WTC11 (cell line): ENCODE results near the gene NTNG2. TPM values are rescaled to one million over a fixed set of nuclear protein-coding genes. Genes with fewer than 3 reads are reported as not detected.

Experiments
- ATAC-seq: fragments of 200-7000 bp; cut with Tn5 transposase; 2 replicates; pipeline ENCODE4 v1.10.0; 2021; ENCODE audit warnings: mild to moderate bottlenecking, moderate library complexity
- CTCF ChIA-PET: fragments of 300-600 bp; sonication (Branson Sonifier 250); formaldehyde crosslinking; loops from one replicate; lab custom pipeline; 2021; ENCODE audit warnings: antibody characterized with exemption; lab: Charles Lee
- POLR2A ChIA-PET: fragments of 350-600 bp; sonication (Branson Sonifier 250); formaldehyde crosslinking; loops from one replicate; lab custom pipeline; 2021; ENCODE audit warnings: antibody characterized with exemption; lab: Charles Lee
- DNase-seq: peaks from one replicate; pipeline ENCODE4 v3.0.0; 2021; ENCODE audit warnings: low spot score
- H3K27ac Mint-ChIP-seq: 2 replicates; pipeline ENCODE4 v1.8.0; 2021; ENCODE audit warnings: mixed read lengths
- H3K27me3 Mint-ChIP-seq: 2 replicates; pipeline ENCODE4 v1.8.0; 2021; ENCODE audit warnings: low read depth, mild to moderate bottlenecking, moderate library complexity, mixed read lengths
- H3K36me3 Mint-ChIP-seq: 2 replicates; pipeline ENCODE4 v1.8.0; 2021; ENCODE audit warnings: mixed read lengths
- H3K4me1 Mint-ChIP-seq: 2 replicates; pipeline ENCODE4 v1.8.0; 2022; ENCODE audit warnings: mixed read lengths
- H3K4me3 Mint-ChIP-seq: 2 replicates; pipeline ENCODE4 v1.8.0; 2021; ENCODE audit warnings: mild to moderate bottlenecking, moderate library complexity, mixed read lengths
- H3K9me3 Mint-ChIP-seq: 2 replicates; pipeline ENCODE4 v1.8.0; 2021; ENCODE audit warnings: mixed read lengths
- AR ChIP-seq: fragments of 250-450 bp; sonication (Bioruptor Pico); IDR thresholded peaks from 2 replicates; pipeline ENCODE4 v1.9.0; 2021; ENCODE audit warnings: mild to moderate bottlenecking
- ATF6 ChIP-seq: sonication (generic); formaldehyde crosslinking; IDR thresholded peaks from 2 replicates; pipeline ENCODE4 v1.8.1; 2023; ENCODE audit warnings: mild to moderate bottlenecking, missing genetic modification reagents
- ETV6 ChIP-seq: sonication (generic); formaldehyde crosslinking; IDR thresholded peaks from 2 replicates; pipeline ENCODE4 v1.8.1; 2022; ENCODE audit warnings: mild to moderate bottlenecking, missing genetic modification reagents
- IRF2 ChIP-seq: sonication (generic); formaldehyde crosslinking; IDR thresholded peaks from 2 replicates; pipeline ENCODE4 v1.8.0; 2022; ENCODE audit warnings: low read depth, missing genetic modification reagents, borderline replicate concordance
- KAT7 ChIP-seq: sonication (generic); formaldehyde crosslinking; IDR thresholded peaks from 2 replicates; pipeline ENCODE4 v1.8.1; 2023; ENCODE audit warnings: missing genetic modification reagents, mild to moderate bottlenecking, borderline replicate concordance
- NR3C1 ChIP-seq: sonication (generic); formaldehyde crosslinking; conservative IDR thresholded peaks from 2 replicates; pipeline ENCODE4 v1.8.1; 2023; ENCODE audit warnings: low read depth, mild to moderate bottlenecking, missing genetic modification reagents
- PRDM15 ChIP-seq: sonication (generic); formaldehyde crosslinking; IDR thresholded peaks from 2 replicates; pipeline ENCODE4 v1.8.0; 2022; ENCODE audit warnings: missing genetic modification reagents
- PRRX2 ChIP-seq: fragments of 250-450 bp; sonication (Bioruptor Pico); IDR thresholded peaks from 2 replicates; pipeline ENCODE4 v1.8.0; 2021; ENCODE audit warnings: mild to moderate bottlenecking
- RORB ChIP-seq: fragments of 250-450 bp; sonication (Bioruptor Pico); IDR thresholded peaks from 2 replicates; pipeline ENCODE4 v1.9.0; 2021; ENCODE audit warnings: mild to moderate bottlenecking
- SP1 ChIP-seq: sonication (generic); formaldehyde crosslinking; conservative IDR thresholded peaks from 2 replicates; pipeline ENCODE4 v1.8.1; 2022; ENCODE audit warnings: missing genetic modification reagents
- ZNF121 ChIP-seq: sonication (generic); formaldehyde crosslinking; IDR thresholded peaks from 2 replicates; pipeline ENCODE4 v1.8.0; 2023; ENCODE audit warnings: missing genetic modification reagents
- ZNF317 ChIP-seq: sonication (generic); formaldehyde crosslinking; IDR thresholded peaks from 2 replicates; pipeline ENCODE4 v1.8.1; 2023; ENCODE audit warnings: low read depth, mild to moderate bottlenecking, moderate library complexity, missing genetic modification reagents, borderline replicate concordance
- ZNF416 ChIP-seq: fragments of 250-450 bp; sonication (Bioruptor Pico); IDR thresholded peaks from 2 replicates; pipeline ENCODE4 v1.9.0; 2021; ENCODE audit warnings: mild to moderate bottlenecking, inconsistent platforms
- total RNA-seq: library from RNA; stranded (reverse); gene quantifications from 3 replicates; pipeline ENCODE4 v1.2.3, GENCODE V29; 2021
- TF ChIP-seq, protein P1 (sequence below): sonication (generic); formaldehyde crosslinking; IDR thresholded peaks from 2 replicates; pipeline ENCODE4 v1.8.1; 2023; ENCODE audit warnings: mild to moderate bottlenecking, missing genetic modification reagents, moderate library complexity

Gene NTNG2
- total RNA-seq, 1 experiment from 2014 or later: 3.1 TPM

- CTCF ChIA-PET: no interaction called here
- H3K27me3 Mint-ChIP-seq: no peaks in the 10 kb centered on the region
- TF ChIP-seq AR (CRISPR knock-in tag) (no peak), IRF2 (no peak)
- TF ChIP-seq, all 79 proteins: peak for 0
- no peak for ATAC-seq
- no peak for DNase-seq
- POLR2A ChIA-PET: no interaction called here
- Mint-ChIP-seq H3K4me1 (no peaks in the 10 kb centered on the region), H3K36me3 (peaks cover 63% of the 10 kb centered on the region), H3K9me3 (no peaks in the 10 kb centered on the region), H3K4me3 (no peak overlapping the region), H3K27ac (no peak overlapping the region)
Measured at GRCh38 chr9:132283863-132284262, 122.0 kb downstream of the NTNG2 start.

- TF ChIP-seq, protein P1, sequence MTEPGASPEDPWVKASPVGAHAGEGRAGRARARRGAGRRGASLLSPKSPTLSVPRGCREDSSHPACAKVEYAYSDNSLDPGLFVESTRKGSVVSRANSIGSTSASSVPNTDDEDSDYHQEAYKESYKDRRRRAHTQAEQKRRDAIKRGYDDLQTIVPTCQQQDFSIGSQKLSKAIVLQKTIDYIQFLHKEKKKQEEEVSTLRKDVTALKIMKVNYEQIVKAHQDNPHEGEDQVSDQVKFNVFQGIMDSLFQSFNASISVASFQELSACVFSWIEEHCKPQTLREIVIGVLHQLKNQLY (CRISPR knock-in tag): no peak
- TF ChIP-seq ETV6 (CRISPR knock-in tag) (no peak), KAT7 (CRISPR knock-in tag) (no peak), SP1 (no peak), PRDM15 (no peak), RORB (no peak), NR3C1 (CRISPR knock-in tag) (no peak), ZNF416 (CRISPR knock-in tag) (no peak)
- H3K36me3 Mint-ChIP-seq: peaks cover 41% of the 10 kb centered on the region
- no peaks in the 10 kb centered on the region for H3K4me1 Mint-ChIP-seq
- ATAC-seq: no peak
- no peak overlapping the region for H3K4me3 Mint-ChIP-seq
- no peak for DNase-seq
- ChIA-PET POLR2A (no interaction called here), CTCF (interaction anchor here (1.0 to 1.7 kb wide), 2 partner anchors 19 to 28 kb away, joined by 3 to 7 read pairs; no protein-coding TSS in a partner anchor)
- H3K27ac Mint-ChIP-seq: no peak overlapping the region
- no peaks in the 10 kb centered on the region for H3K9me3 Mint-ChIP-seq
- H3K27me3 Mint-ChIP-seq: no peaks in the 10 kb centered on the region
Measured at GRCh38 chr9:132287256-132287760, 125.5 kb downstream of the NTNG2 start.

GRCh38 chr9:132288361-132288760, 126.5 kb downstream of the NTNG2 start:
- Mint-ChIP-seq H3K36me3 (peaks cover 31% of the 10 kb centered on the region), H3K27ac (no peak overlapping the region), H3K4me1 (no peaks in the 10 kb centered on the region), H3K9me3 (no peaks in the 10 kb centered on the region), H3K27me3 (no peaks in the 10 kb centered on the region), H3K4me3 (no peak overlapping the region)
- POLR2A ChIA-PET: no interaction called here
- no peak for DNase-seq
- TF ChIP-seq ZNF121: no peak
- TF ChIP-seq, protein P1 (CRISPR knock-in tag): no peak
- TF ChIP-seq KAT7 (CRISPR knock-in tag): no peak
- TF ChIP-seq ZNF317: no peak
- no peak for TF ChIP-seq ATF6 (CRISPR knock-in tag)
- TF ChIP-seq PRRX2 (CRISPR knock-in tag): no peak
- no peak for ATAC-seq
- CTCF ChIA-PET: no interaction called here
